ENCODE data around the gene GATB.

DNA sequence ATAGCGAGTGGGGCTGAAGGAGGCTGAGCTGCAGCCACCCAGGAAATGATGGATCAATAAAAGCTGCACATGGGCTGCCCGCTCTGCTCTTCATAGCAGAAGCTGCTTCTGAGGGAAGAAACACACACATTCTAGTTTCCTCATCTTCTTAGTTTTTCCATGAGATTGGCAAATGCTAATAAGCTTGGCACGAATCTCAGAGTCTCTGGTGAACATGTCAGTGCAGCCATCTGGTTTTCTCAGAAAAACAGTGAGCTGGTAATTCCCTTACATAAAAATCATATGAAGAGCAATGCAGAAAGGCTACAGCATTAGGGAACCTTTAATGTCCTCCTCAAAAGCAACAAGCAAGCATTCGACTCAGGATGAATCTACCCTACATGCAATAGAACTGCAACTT is 69.9 kb downstream of the GATB start:
- no peak for TF ChIP-seq POLR2A (IDR thresholded peaks at IDR 0.05)
- TF ChIP-seq, protein P1, sequence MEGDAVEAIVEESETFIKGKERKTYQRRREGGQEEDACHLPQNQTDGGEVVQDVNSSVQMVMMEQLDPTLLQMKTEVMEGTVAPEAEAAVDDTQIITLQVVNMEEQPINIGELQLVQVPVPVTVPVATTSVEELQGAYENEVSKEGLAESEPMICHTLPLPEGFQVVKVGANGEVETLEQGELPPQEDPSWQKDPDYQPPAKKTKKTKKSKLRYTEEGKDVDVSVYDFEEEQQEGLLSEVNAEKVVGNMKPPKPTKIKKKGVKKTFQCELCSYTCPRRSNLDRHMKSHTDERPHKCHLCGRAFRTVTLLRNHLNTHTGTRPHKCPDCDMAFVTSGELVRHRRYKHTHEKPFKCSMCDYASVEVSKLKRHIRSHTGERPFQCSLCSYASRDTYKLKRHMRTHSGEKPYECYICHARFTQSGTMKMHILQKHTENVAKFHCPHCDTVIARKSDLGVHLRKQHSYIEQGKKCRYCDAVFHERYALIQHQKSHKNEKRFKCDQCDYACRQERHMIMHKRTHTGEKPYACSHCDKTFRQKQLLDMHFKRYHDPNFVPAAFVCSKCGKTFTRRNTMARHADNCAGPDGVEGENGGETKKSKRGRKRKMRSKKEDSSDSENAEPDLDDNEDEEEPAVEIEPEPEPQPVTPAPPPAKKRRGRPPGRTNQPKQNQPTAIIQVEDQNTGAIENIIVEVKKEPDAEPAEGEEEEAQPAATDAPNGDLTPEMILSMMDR (IDR thresholded peaks at IDR 0.05): no peak

Measured in heart left ventricle (tissue), 13 donors.